Measurements from ENCODE around the gene MTIF3.
A peak's percentile ranks its signal among the peaks of the same experiment; 100 is the strongest.

The MTIF3 gene

GRCh38 chr13:27472941-27473340 lies 22.6 kb upstream of the MTIF3 start:
- Histone ChIP-seq H3K9me3 (ENCODE audit: control insufficient read depth, insufficient read depth, low read length) (no peaks in the 10 kb centered on the region), H3K4me1 (ENCODE audit: insufficient read depth, low read length) (no peaks in the 10 kb centered on the region), H3K36me3 (ENCODE audit: insufficient read depth, low read length) (no peaks in the 10 kb centered on the region), H3K9ac (ENCODE audit: low read depth, low read length) (no peak overlapping the region)

GRCh38 chr13:27472441-27472840 lies 22.1 kb upstream of the MTIF3 start:
- no peaks in the 10 kb centered on the region for H3K36me3 ChIP-seq (ENCODE audit: insufficient read depth, low read length)
- H3K4me1 ChIP-seq (ENCODE audit: insufficient read depth, low read length), result no peaks in the 10 kb centered on the region
- H3K9me3 ChIP-seq (ENCODE audit: control insufficient read depth, insufficient read depth, low read length), result no peaks in the 10 kb centered on the region
- H3K9ac ChIP-seq (ENCODE audit: low read depth, low read length), result no peak overlapping the region

- Histone ChIP-seq H3K36me3 (ENCODE audit: insufficient read depth, low read length) (no peaks in the 10 kb centered on the region), H3K4me1 (ENCODE audit: insufficient read depth, low read length) (no peaks in the 10 kb centered on the region), H3K9me3 (ENCODE audit: control insufficient read depth, insufficient read depth, low read length) (no peaks in the 10 kb centered on the region), H3K9ac (ENCODE audit: low read depth, low read length) (no peak overlapping the region)
These were observed 19.9 kb upstream of the MTIF3 start for GRCh38 chr13:27470075-27470820.

- H3K36me3 ChIP-seq (ENCODE audit: insufficient read depth, low read length), result no peaks in the 10 kb centered on the region
- H3K9me3 ChIP-seq (ENCODE audit: control insufficient read depth, insufficient read depth, low read length), result no peaks in the 10 kb centered on the region
These were observed 16.1 kb upstream of the MTIF3 start for GRCh38 chr13:27466513-27466912.

GRCh38 chr13:27465611-27466010 lies 15.2 kb upstream of the MTIF3 start:
- Histone ChIP-seq H3K9me3 (ENCODE audit: control insufficient read depth, insufficient read depth, low read length) (no peaks in the 10 kb centered on the region), H3K9ac (ENCODE audit: low read depth, low read length) (no peak overlapping the region)

More at GRCh38 chr13:27466513-27466912, 16.1 kb upstream of the MTIF3 start:
- H3K9ac ChIP-seq (ENCODE audit: low read depth, low read length), result no peak overlapping the region
- no peaks in the 10 kb centered on the region for H3K4me1 ChIP-seq (ENCODE audit: insufficient read depth, low read length)

GRCh38 chr13:27463500-27463899 lies 13.1 kb upstream of the MTIF3 start:
- Histone ChIP-seq H3K4me1 (ENCODE audit: insufficient read depth, low read length) (no peaks in the 10 kb centered on the region), H3K9me3 (ENCODE audit: control insufficient read depth, insufficient read depth, low read length) (no peaks in the 10 kb centered on the region), H3K9ac (ENCODE audit: low read depth, low read length) (no peak overlapping the region), H3K36me3 (ENCODE audit: insufficient read depth, low read length) (no peaks in the 10 kb centered on the region)

More at GRCh38 chr13:27465611-27466010, 15.2 kb upstream of the MTIF3 start:
- no peaks in the 10 kb centered on the region for H3K4me1 ChIP-seq (ENCODE audit: insufficient read depth, low read length)
- H3K36me3 ChIP-seq (ENCODE audit: insufficient read depth, low read length), result no peaks in the 10 kb centered on the region

- no peaks in the 10 kb centered on the region for H3K36me3 ChIP-seq (ENCODE audit: insufficient read depth, low read length)
- H3K4me1 ChIP-seq (ENCODE audit: insufficient read depth, low read length), result no peaks in the 10 kb centered on the region
- H3K9ac ChIP-seq (ENCODE audit: low read depth, low read length), result no peak overlapping the region
- H3K9me3 ChIP-seq (ENCODE audit: control insufficient read depth, insufficient read depth, low read length), result no peaks in the 10 kb centered on the region
These were observed 11.7 kb upstream of the MTIF3 start for GRCh38 chr13:27461940-27462584.

- Histone ChIP-seq H3K4me1 (ENCODE audit: insufficient read depth, low read length) (0 out of 2 replicates have a peak, but pooled peaks cover 3% of the 10 kb centered on the region), H3K9ac (ENCODE audit: low read depth, low read length) (0 out of 2 replicates have a peak overlapping the region, but pooled peaks have one; percentile 1), H3K36me3 (ENCODE audit: insufficient read depth, low read length) (no peaks in the 10 kb centered on the region), H3K9me3 (ENCODE audit: control insufficient read depth, insufficient read depth, low read length) (no peaks in the 10 kb centered on the region)
These were observed 5.0 kb upstream of the MTIF3 start for GRCh38 chr13:27455331-27455855.

- H3K9ac ChIP-seq (ENCODE audit: low read depth, low read length), result peak overlapping the region; percentile 57
- H3K9me3 ChIP-seq (ENCODE audit: control insufficient read depth, insufficient read depth, low read length), result no peaks in the 10 kb centered on the region
- no peaks in the 10 kb centered on the region for H3K36me3 ChIP-seq (ENCODE audit: insufficient read depth, low read length)
- 0 out of 2 replicates have a peak, but pooled peaks cover 2% of the 10 kb centered on the region for H3K4me1 ChIP-seq (ENCODE audit: insufficient read depth, low read length)
These were observed 632 bp upstream of the MTIF3 start for GRCh38 chr13:27450921-27451471.

GRCh38 chr13:27449081-27449603 lies 1.2 kb downstream of the MTIF3 start:
- Histone ChIP-seq H3K9ac (ENCODE audit: low read depth, low read length) (peak overlapping the region; percentile 57), H3K36me3 (ENCODE audit: insufficient read depth, low read length) (no peaks in the 10 kb centered on the region), H3K9me3 (ENCODE audit: control insufficient read depth, insufficient read depth, low read length) (no peaks in the 10 kb centered on the region), H3K4me1 (ENCODE audit: insufficient read depth, low read length) (no peaks in the 10 kb centered on the region)

GRCh38 chr13:27448308-27448707 lies 2.1 kb downstream of the MTIF3 start:
- Histone ChIP-seq H3K36me3 (ENCODE audit: insufficient read depth, low read length) (no peaks in the 10 kb centered on the region), H3K9ac (ENCODE audit: low read depth, low read length) (no peak overlapping the region), H3K4me1 (ENCODE audit: insufficient read depth, low read length) (no peaks in the 10 kb centered on the region), H3K9me3 (ENCODE audit: control insufficient read depth, insufficient read depth, low read length) (no peaks in the 10 kb centered on the region)

GRCh38 chr13:27446986-27447583 lies 3.3 kb downstream of the MTIF3 start:
- Histone ChIP-seq H3K4me1 (ENCODE audit: insufficient read depth, low read length) (no peaks in the 10 kb centered on the region), H3K36me3 (ENCODE audit: insufficient read depth, low read length) (no peaks in the 10 kb centered on the region), H3K9me3 (ENCODE audit: control insufficient read depth, insufficient read depth, low read length) (no peaks in the 10 kb centered on the region), H3K9ac (ENCODE audit: low read depth, low read length) (no peak overlapping the region)

GRCh38 chr13:27442797-27443196 lies 7.6 kb downstream of the MTIF3 start:
- Histone ChIP-seq H3K9me3 (ENCODE audit: control insufficient read depth, insufficient read depth, low read length) (no peaks in the 10 kb centered on the region), H3K4me1 (ENCODE audit: insufficient read depth, low read length) (no peaks in the 10 kb centered on the region), H3K36me3 (ENCODE audit: insufficient read depth, low read length) (no peaks in the 10 kb centered on the region; the same call in none of the 2 replicates), H3K9ac (ENCODE audit: low read depth, low read length) (no peak overlapping the region)

GRCh38 chr13:27442071-27442647 lies 8.2 kb downstream of the MTIF3 start:
- Histone ChIP-seq H3K4me1 (ENCODE audit: insufficient read depth, low read length) (no peaks in the 10 kb centered on the region), H3K9ac (ENCODE audit: low read depth, low read length) (no peak overlapping the region), H3K36me3 (ENCODE audit: insufficient read depth, low read length) (no peaks in the 10 kb centered on the region; the same call in none of the 2 replicates), H3K9me3 (ENCODE audit: control insufficient read depth, insufficient read depth, low read length) (no peaks in the 10 kb centered on the region)

Measured in ES-I3 (cell line).